Tibial nerve (tissue), 4 donors: ENCODE measurements around the gene GNAZ. TPM values are rescaled to one million over a fixed set of nuclear protein-coding genes. Genes with fewer than 3 reads are reported as not detected.

Experiments
- DNase-seq, 2 donors: peaks; one replicate each; pipeline ENCODE4 v3.0.0-alpha.2; 2019; ENCODE audit warnings: low spot score in 2 of 2
- H3K27ac ChIP-seq, 4 donors: fragments of 200-600 bp; sonication (generic) in 3 of 4; one replicate each; pipeline ENCODE4 v1.5.1; 2017 to 2019; ENCODE audit warnings: mild to moderate bottlenecking in 1 of 4
- H3K27me3 ChIP-seq, 2 donors: fragments of 200-600 bp; sonication (generic) in 1 of 2; one replicate each; pipeline versions ENCODE4 v1.5.1 to v1.6.0; 2017 to 2019
- H3K36me3 ChIP-seq, 3 donors: fragments of 200-600 bp; sonication (generic); one replicate each; pipeline ENCODE4 v1.5.1; 2018 to 2019
- H3K4me1 ChIP-seq, 4 donors: fragments of 200-600 bp; sonication (generic) in 3 of 4; one replicate each; pipeline ENCODE4 v1.5.1; 2017 to 2019
- H3K4me3 ChIP-seq, 4 donors: fragments of 200-600 bp; sonication (generic) in 3 of 4; one replicate each; pipeline ENCODE4 v1.5.1; 2017 to 2019; ENCODE audit warnings: mild to moderate bottlenecking in 1 of 4, moderate library complexity in 1 of 4
- H3K9me3 ChIP-seq, 4 donors: fragments of 200-600 bp; sonication (generic) in 3 of 4; one replicate each; pipeline ENCODE4 v1.5.1; 2017 to 2019
- EP300 ChIP-seq, 2 donors: sonication (generic); formaldehyde crosslinking; IDR thresholded peaks; one replicate each; pipeline ENCODE4 v1.6.1; 2017; ENCODE audit warnings: antibody characterized with exemption in 2 of 2, mild to moderate bottlenecking in 1 of 2
- POLR2A ChIP-seq, 2 donors: fragments of 450-650 bp; IDR thresholded peaks; one replicate each; pipeline ENCODE4 v1.6.1; 2017; ENCODE audit warnings: antibody characterized with exemption in 2 of 2, mild to moderate bottlenecking in 2 of 2, moderate library complexity in 2 of 2
- WGBS, 2 donors: methylation state at CpG; one replicate each; pipeline ENCODE4 v1.1.5; 2018; 5-methylcytosine and 5-hydroxymethylcytosine counted together
- small RNA-seq: library from RNA; depleted of rRNA; stranded (forward); fragments of <200 nt; gene quantifications from one replicate; pipeline ENCODE3, GENCODE V24; 2016
- total RNA-seq, 4 donors: library from RNA; depleted of rRNA; stranded (reverse); fragments of >200 nt; gene quantifications; one replicate each; pipeline ENCODE4 v1.1.0, GENCODE V29; 2016
- TF ChIP-seq, protein P1 (sequence below), 5 experiments: fragments of 200-600 bp in 3 of 5; fragments of 450-650 bp in 2 of 5; sonication (generic) in 3 of 5; IDR thresholded peaks; one replicate each; pipeline ENCODE4 v1.5.1; 2016 to 2019; ENCODE audit warnings: antibody characterized with exemption in 5 of 5, mild to moderate bottlenecking in 3 of 5, moderate library complexity in 2 of 5

Gene GNAZ
- total RNA-seq, 4 donors from 2014 or later, result 14.1 to 20.1 (median 18.0) TPM

DNA sequence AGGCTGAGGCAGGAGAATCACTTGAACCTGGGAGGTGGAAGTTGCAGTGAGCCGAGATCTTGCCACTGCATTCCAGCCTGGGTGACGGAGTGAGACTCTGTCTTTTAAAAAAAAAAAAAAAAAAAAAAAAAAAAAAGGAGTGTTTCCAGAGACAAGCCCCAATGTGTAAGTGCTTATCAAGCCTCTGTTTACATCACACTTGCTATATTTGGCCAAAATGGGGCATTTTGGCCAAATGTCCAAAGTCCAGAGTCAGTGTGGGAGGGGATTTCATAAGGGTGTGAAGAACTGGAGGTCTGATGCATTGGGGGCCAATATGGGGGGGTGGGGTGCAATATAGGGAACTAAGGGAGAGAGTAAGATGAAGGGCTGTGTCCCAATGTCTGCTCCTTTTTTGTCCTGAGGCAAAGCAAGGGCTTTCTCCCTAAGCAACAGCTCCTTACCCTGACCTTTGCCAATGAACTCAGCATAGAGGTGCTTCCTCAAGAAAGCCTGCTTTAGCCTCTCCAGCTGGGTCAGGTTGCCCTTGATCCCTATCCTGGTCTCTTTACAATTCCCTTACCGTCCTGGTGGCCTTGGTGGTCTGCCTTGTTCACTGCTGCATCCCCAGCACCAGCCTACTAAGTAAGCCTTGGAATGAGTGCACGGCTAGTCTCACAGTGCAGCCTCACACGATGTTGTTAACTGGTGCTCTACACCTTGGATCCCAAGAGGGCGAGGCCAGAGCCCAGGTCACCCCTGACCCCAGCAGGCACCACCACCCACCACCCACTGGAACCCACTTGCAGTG is 95.9 kb downstream of the GNAZ start:
- no peak for DNase-seq
- Histone ChIP-seq H3K4me1 (peaks cover 0 to 14% (median 4%) of the 10 kb centered on the region in 4 donors), H3K27me3 (no peaks in the 10 kb centered on the region), H3K36me3 (peaks cover 0 to 14% (median 0%) of the 10 kb centered on the region in 3 donors), H3K4me3 (no peak overlapping the region), H3K9me3 (no peaks in the 10 kb centered on the region), H3K27ac (no peak overlapping the region)
- WGBS, 2 donors, result 81 to 82% methylated on average over 6 of the region's 6 CpGs
- TF ChIP-seq, protein P1, sequence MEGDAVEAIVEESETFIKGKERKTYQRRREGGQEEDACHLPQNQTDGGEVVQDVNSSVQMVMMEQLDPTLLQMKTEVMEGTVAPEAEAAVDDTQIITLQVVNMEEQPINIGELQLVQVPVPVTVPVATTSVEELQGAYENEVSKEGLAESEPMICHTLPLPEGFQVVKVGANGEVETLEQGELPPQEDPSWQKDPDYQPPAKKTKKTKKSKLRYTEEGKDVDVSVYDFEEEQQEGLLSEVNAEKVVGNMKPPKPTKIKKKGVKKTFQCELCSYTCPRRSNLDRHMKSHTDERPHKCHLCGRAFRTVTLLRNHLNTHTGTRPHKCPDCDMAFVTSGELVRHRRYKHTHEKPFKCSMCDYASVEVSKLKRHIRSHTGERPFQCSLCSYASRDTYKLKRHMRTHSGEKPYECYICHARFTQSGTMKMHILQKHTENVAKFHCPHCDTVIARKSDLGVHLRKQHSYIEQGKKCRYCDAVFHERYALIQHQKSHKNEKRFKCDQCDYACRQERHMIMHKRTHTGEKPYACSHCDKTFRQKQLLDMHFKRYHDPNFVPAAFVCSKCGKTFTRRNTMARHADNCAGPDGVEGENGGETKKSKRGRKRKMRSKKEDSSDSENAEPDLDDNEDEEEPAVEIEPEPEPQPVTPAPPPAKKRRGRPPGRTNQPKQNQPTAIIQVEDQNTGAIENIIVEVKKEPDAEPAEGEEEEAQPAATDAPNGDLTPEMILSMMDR (IDR thresholded peaks at IDR 0.05), result no peak
- no peak for TF ChIP-seq POLR2A (IDR thresholded peaks at IDR 0.05)
- TF ChIP-seq EP300 (IDR thresholded peaks at IDR 0.05), result no peak

DNA sequence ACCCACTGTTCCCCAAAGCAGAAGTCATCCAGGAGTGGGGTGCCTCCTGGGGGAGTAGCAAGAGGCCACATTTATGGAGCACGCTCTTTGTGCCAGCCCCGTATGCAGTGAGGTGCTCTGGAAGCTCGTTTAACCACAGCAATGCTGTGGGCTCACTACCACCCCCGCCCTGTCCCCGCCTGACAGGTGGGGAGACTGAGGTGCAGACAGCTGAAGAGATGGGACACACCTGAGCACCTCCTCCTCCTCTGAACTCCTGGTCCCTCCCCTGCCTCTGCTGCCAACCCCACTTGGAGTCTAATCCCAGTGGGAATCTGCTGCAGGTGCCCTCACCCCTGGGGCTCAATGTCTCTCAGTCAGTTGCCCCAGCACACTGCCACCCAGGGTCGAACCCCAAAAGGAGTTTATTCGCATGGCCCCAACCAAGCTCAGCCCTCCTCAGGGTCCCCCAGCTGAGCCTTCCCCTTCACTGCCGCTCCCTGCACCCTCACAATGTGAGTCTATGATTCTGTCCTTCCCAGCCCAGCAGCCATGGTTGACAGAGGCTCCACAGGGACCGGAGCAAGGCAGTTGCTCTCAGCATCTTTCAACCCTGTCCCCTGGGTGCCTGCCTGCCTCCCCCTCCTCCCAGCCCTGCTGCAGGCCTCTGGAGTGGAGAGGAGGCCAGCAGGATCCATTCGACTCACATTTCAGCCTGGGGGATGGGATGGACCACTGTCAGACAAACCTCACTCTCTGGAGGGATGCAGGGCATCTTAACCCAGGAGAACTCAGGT is 96.7 kb downstream of the GNAZ start:
- H3K27me3 ChIP-seq, result no peaks in the 10 kb centered on the region
- TF ChIP-seq EP300 (IDR thresholded peaks at IDR 0.05), result no peak
- no peak for TF ChIP-seq POLR2A (IDR thresholded peaks at IDR 0.05)
- TF ChIP-seq, protein P1 (IDR thresholded peaks at IDR 0.05), result no peak
- H3K36me3 ChIP-seq, result peaks cover 0 to 6% (median 0%) of the 10 kb centered on the region in 3 donors
- no peak overlapping the region for H3K27ac ChIP-seq
- H3K4me1 ChIP-seq, result peaks cover 0 to 14% (median 4%) of the 10 kb centered on the region in 4 donors
- WGBS, 2 donors, result 64 to 84% methylated on average over 9 to 10 of the region's 10 CpGs
- H3K9me3 ChIP-seq, result no peaks in the 10 kb centered on the region
- H3K4me3 ChIP-seq, result no peak overlapping the region
- no peak for DNase-seq

DNA sequence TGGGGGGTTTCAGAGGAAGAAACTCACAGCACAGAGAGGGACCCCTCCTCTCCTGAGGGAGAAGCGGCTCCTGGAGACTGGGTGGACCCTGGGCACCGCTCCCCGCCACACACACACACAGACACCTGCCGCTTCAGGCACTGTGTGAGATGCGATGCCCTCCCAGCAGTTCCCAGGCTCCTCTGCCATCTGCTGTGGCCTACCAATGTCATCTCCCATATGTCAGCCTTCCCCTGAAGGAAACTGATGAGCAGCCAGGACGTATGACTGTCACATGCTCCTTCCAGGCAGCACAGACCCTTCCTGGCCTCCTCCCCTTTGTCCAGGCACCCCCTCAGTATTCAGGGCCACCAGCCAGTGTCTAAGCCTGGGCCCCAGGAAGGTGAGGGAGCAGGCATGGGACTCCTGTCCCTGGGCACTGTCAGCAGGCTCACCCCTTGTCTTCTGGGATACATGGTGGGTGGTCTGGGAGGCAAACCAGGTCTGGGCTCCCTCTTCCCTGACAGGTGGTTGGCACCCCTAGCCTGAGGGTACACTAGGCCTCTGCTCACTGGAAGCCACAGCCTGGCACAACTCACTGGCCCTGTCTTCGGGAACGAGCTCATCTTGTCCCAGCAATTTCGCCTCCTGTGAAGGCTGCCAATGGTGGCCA is 98.2 kb downstream of the GNAZ start:
- DNase-seq, result no peak
- Histone ChIP-seq H3K9me3 (no peaks in the 10 kb centered on the region), H3K4me3 (no peak overlapping the region), H3K4me1 (peaks cover 0 to 9% (median 4%) of the 10 kb centered on the region in 4 donors), H3K27ac (no peak overlapping the region), H3K36me3 (no peaks in the 10 kb centered on the region), H3K27me3 (no peaks in the 10 kb centered on the region)
- 92 to 95% methylated on average over 6 to 9 of the region's 9 CpGs for WGBS, 2 donors
- TF ChIP-seq EP300 (IDR thresholded peaks at IDR 0.05) (no peak), POLR2A (IDR thresholded peaks at IDR 0.05) (no peak)
- TF ChIP-seq, protein P1 (IDR thresholded peaks at IDR 0.05), result no peak

DNA sequence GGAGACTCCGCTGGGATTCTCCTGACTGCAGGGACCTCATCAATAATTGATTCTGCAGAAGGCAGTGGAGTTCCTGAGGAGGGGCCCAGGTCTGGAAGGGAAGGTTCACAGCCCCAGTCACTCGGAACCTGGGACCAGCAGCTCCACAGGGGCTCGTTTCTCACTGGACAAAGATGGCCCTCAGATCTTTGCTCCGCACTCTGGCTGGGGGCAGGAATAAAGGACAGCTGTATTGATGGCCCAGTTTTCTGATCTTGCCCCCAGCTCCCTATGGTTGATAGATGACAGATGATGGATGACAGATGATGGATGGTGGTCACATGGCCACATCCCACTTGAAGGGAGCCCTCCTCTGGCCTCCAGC is 98.7 kb downstream of the GNAZ start:
- DNase-seq, result no peak
- no peak for TF ChIP-seq EP300 (IDR thresholded peaks at IDR 0.05)
- TF ChIP-seq, protein P1 (IDR thresholded peaks at IDR 0.05), result no peak
- no peak for TF ChIP-seq POLR2A (IDR thresholded peaks at IDR 0.05)
- Histone ChIP-seq H3K4me3 (no peak overlapping the region), H3K9me3 (no peaks in the 10 kb centered on the region), H3K36me3 (no peaks in the 10 kb centered on the region), H3K27me3 (no peaks in the 10 kb centered on the region), H3K4me1 (peaks cover 0 to 4% (median 1%) of the 10 kb centered on the region in 4 donors), H3K27ac (no peak overlapping the region)
- WGBS, 2 donors, result 82 to 85% methylated on average over 4 of the region's 4 CpGs

Small RNA genes within 50 kb of the gene (small RNA-seq; reads per million reads assigned to genes)
- gene RF00017 (not detected), gene RF00066 (not detected)

Other genes with a start within 250 kb of the GNAZ start
- gene IGLL5, start 182.7 kb upstream of the GNAZ start, total RNA-seq, result 1 to 10 TPM in 2 of 4 donors, under 1 TPM in 1, not detected in 1; 0.66 to 2.7 (median 2.1) TPM
- gene RSPH14, start 71.5 kb downstream of the GNAZ start, total RNA-seq, result under 1 TPM in 1 of 4 donors, not detected in 3; 0.63 TPM
- 1 to 10 TPM; 4.9 to 7.5 (median 6.1) TPM for gene RAB36, start 75.0 kb downstream of the GNAZ start, total RNA-seq
- 100 to 1,000 TPM in 3 of 4 donors, 10 to 100 TPM in 1; 99.0 to 174 (median 120) TPM for gene BCR, start 110.0 kb downstream of the GNAZ start, total RNA-seq